Endothelial cell of umbilical vein (primary cell): ENCODE data around the gene NANOGP8.

Experiments
- CTCF ChIP-seq, 2 donors: IDR thresholded peaks; 1 replicate in 1 of 2; 2 replicates in 1 of 2; pipeline ENCODE4 v1.5.1; 2011; ENCODE audit warnings: low read length in 2 of 2, mild to moderate bottlenecking in 2 of 2, moderate library complexity in 2 of 2, control low read depth in 1 of 2, inconsistent platforms in 1 of 2, low read depth in 1 of 2; ENCODE audit not compliant: insufficient read depth in 1 of 2; ENCODE audit errors: extremely low read depth in 1 of 2
- EZH2 ChIP-seq: IDR thresholded peaks from 2 replicates; pipeline ENCODE4 v1.6.1; 2012; ENCODE audit warnings: borderline replicate concordance, low read depth, mild to moderate bottlenecking, moderate library complexity, low read length, inconsistent platforms; ENCODE audit not compliant: severe bottlenecking
- FOS ChIP-seq: IDR thresholded peaks from 2 replicates; pipeline ENCODE4 v1.6.1; 2011; ENCODE audit warnings: mild to moderate bottlenecking, low read length, moderate library complexity, borderline replicate concordance; ENCODE audit not compliant: insufficient read depth
- GATA2 ChIP-seq: IDR thresholded peaks from 2 replicates; pipeline ENCODE4 v1.7.0; 2011; ENCODE audit warnings: low read depth, mild to moderate bottlenecking, moderate library complexity, mixed read lengths, low read length; ENCODE audit not compliant: insufficient read length, insufficient read depth
- JUN ChIP-seq: IDR thresholded peaks from 2 replicates; pipeline ENCODE4 v1.6.1; 2011; ENCODE audit warnings: borderline replicate concordance, low read depth; ENCODE audit not compliant: insufficient read length, insufficient read depth
- MAX ChIP-seq: IDR thresholded peaks from 2 replicates; pipeline ENCODE4 v1.6.1; 2011; ENCODE audit not compliant: insufficient read depth, insufficient read length
- MYC ChIP-seq: IDR thresholded peaks from one replicate; pipeline ENCODE4 v1.6.1; 2011; ENCODE audit warnings: mild to moderate bottlenecking, low read depth, low read length
- POLR2A ChIP-seq: IDR thresholded peaks from 2 replicates; pipeline ENCODE4 v1.6.1; 2012; ENCODE audit warnings: low read depth, mild to moderate bottlenecking, control low read depth, low read length
- POLR2AphosphoS5 ChIP-seq: IDR thresholded peaks from 2 replicates; pipeline ENCODE4 v1.6.1; 2012; ENCODE audit warnings: low read depth, mild to moderate bottlenecking, control low read depth, low read length, moderate library complexity; ENCODE audit not compliant: insufficient read depth

- TF ChIP-seq CTCF (IDR thresholded peaks at IDR 0.05; ENCODE audit: extremely low read depth in 1 of 2, insufficient read depth in 1 of 2, low read depth in 1 of 2, low read length in 2 of 2): no peak
- TF ChIP-seq POLR2A: no peak
- TF ChIP-seq POLR2AphosphoS5: no peak
- TF ChIP-seq MAX: no peak
- TF ChIP-seq JUN: no peak
- no peak for TF ChIP-seq EZH2
- TF ChIP-seq GATA2: no peak
- no peak for TF ChIP-seq MYC
- TF ChIP-seq FOS: no peak
Measured at GRCh38 chr15:35071106-35071505, 14.0 kb downstream of the NANOGP8 start.
